Fibroblast of lung (primary cell): Measurements from ENCODE around the gene DR1.

Experiments used
- EZH2 ChIP-seq: IDR thresholded peaks from 2 replicates; pipeline ENCODE4 v1.5.1; 2012; ENCODE audit warnings: low read length, control low read depth, mild to moderate bottlenecking; ENCODE audit errors: missing control alignments
- TF ChIP-seq, protein P1 (sequence below), 2 donors: IDR thresholded peaks in 1 of 2; conservative IDR thresholded peaks in 1 of 2; 1 replicate in 1 of 2; 2 replicates in 1 of 2; pipeline ENCODE4 v1.5.1; 2011 to 2012; ENCODE audit warnings: low read length in 2 of 2, control low read depth in 1 of 2, inconsistent platforms in 1 of 2, low read depth in 1 of 2, mild to moderate bottlenecking in 1 of 2

GRCh38 chr1:93384656-93385055 is 38.9 kb downstream of the DR1 start:
- TF ChIP-seq, protein P1, sequence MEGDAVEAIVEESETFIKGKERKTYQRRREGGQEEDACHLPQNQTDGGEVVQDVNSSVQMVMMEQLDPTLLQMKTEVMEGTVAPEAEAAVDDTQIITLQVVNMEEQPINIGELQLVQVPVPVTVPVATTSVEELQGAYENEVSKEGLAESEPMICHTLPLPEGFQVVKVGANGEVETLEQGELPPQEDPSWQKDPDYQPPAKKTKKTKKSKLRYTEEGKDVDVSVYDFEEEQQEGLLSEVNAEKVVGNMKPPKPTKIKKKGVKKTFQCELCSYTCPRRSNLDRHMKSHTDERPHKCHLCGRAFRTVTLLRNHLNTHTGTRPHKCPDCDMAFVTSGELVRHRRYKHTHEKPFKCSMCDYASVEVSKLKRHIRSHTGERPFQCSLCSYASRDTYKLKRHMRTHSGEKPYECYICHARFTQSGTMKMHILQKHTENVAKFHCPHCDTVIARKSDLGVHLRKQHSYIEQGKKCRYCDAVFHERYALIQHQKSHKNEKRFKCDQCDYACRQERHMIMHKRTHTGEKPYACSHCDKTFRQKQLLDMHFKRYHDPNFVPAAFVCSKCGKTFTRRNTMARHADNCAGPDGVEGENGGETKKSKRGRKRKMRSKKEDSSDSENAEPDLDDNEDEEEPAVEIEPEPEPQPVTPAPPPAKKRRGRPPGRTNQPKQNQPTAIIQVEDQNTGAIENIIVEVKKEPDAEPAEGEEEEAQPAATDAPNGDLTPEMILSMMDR (conservative IDR thresholded peaks at IDR 0.05 in 1 of 2, IDR thresholded peaks at IDR 0.05 in 1 of 2; ENCODE audit: low read depth in 1 of 2, low read length in 2 of 2), result no peak
- TF ChIP-seq EZH2, result no peak
